ENCODE results near the gene SNURF. TPM values are rescaled to one million over a fixed set of nuclear protein-coding genes. Genes with fewer than 3 reads are reported as not detected.

Gene SNURF
- total RNA-seq, 4 donors from 2014 or later = 1.9 to 3.6 TPM; not detected in 2

DNA sequence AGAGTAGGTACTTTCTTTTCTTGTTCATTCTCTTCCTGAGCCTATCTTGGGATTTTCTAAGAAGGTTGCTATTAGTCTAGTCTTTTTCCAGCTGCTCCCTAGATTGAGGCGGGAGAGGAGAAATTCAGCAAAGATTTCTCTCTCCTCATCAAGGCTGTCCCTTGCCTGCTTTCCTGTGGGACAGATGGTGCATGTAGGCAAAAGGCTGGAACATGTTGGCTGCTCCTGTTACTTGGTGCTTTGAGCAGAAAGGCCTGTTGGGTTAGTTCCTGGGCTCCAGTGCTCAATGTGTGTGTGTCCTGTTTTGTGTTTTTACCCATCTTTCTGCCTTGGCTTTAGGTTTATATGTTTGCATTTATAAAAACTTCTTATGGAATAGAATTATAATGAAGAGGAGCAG lies 9.1 kb upstream of the SNURF start:
- no peak overlapping the region for H3K4me3 ChIP-seq (ENCODE audit: low read depth, poor library complexity, severe bottlenecking)
- intact Hi-C loops (cut with DNase I; ENCODE audit: low total_unique reads) = no loop called here
- 75 to 89% methylated on average over 1 of the region's 1 CpG for WGBS, 2 donors
- TF ChIP-seq, protein P1, sequence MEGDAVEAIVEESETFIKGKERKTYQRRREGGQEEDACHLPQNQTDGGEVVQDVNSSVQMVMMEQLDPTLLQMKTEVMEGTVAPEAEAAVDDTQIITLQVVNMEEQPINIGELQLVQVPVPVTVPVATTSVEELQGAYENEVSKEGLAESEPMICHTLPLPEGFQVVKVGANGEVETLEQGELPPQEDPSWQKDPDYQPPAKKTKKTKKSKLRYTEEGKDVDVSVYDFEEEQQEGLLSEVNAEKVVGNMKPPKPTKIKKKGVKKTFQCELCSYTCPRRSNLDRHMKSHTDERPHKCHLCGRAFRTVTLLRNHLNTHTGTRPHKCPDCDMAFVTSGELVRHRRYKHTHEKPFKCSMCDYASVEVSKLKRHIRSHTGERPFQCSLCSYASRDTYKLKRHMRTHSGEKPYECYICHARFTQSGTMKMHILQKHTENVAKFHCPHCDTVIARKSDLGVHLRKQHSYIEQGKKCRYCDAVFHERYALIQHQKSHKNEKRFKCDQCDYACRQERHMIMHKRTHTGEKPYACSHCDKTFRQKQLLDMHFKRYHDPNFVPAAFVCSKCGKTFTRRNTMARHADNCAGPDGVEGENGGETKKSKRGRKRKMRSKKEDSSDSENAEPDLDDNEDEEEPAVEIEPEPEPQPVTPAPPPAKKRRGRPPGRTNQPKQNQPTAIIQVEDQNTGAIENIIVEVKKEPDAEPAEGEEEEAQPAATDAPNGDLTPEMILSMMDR (IDR thresholded peaks at IDR 0.05) = no peak
- TF ChIP-seq POLR2A (IDR thresholded peaks at IDR 0.05) = no peak
- no peak for DNase-seq (ENCODE audit: low spot score in 2 of 2)

DNA sequence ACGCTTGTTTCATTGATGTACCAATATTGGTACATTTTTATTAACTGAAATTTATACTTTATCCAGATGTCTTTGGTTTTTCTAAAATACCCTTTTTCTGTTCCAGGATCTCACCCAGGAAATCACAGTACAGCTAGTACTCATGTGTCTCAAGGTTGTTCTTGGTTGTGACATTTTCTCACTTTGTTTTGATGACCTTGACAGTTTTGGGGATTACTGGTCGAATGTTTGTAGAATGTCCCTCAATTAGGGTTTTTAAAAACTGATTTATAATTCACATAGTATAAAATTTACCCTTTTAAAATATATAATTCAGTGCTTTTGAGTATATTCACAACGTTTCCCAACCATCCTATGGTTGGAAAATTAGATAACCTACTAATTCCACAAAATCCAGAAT lies 6.3 kb upstream of the SNURF start:
- no peak overlapping the region for H3K4me3 ChIP-seq (ENCODE audit: low read depth, poor library complexity, severe bottlenecking)
- no peak for DNase-seq (ENCODE audit: low spot score in 2 of 2)
- TF ChIP-seq POLR2A (IDR thresholded peaks at IDR 0.05) = no peak
- TF ChIP-seq, protein P1 (IDR thresholded peaks at IDR 0.05) = no peak
- WGBS, 2 donors = 68 to 74% methylated on average over 3 of the region's 3 CpGs
- intact Hi-C loops (cut with DNase I; ENCODE audit: low total_unique reads) = no loop called here

DNA sequence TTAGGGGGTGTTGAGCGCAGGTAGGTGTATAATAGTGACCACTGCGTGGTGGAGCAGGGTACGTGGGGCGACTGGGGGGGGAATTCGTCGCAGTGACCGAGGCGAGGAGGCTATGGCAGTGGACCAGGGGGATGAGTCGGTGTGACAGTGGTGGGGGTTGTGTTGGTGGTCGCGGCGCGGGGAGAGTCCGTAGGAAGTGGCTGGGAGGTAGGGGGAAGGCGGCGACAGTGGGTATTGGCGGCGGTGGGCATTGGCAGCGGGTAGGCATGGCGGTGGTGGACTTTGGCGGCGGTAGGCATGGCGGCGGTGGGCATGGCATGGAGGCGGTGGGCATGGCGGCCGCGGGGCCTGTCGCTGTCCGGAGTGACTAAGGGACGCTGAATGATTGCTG lies 739 bp downstream of the SNURF start:
- no peak for DNase-seq (ENCODE audit: low spot score in 2 of 2)
- H3K4me3 ChIP-seq (ENCODE audit: low read depth, poor library complexity, severe bottlenecking) = peak overlapping the region; percentile 64
- TF ChIP-seq, protein P1 (IDR thresholded peaks at IDR 0.05) = no peak
- TF ChIP-seq POLR2A (IDR thresholded peaks at IDR 0.05) = no peak
- intact Hi-C loops (cut with DNase I; ENCODE audit: low total_unique reads) = no loop called here
- 45 to 48% methylated on average over 31 of the region's 31 CpGs for WGBS, 2 donors

DNA sequence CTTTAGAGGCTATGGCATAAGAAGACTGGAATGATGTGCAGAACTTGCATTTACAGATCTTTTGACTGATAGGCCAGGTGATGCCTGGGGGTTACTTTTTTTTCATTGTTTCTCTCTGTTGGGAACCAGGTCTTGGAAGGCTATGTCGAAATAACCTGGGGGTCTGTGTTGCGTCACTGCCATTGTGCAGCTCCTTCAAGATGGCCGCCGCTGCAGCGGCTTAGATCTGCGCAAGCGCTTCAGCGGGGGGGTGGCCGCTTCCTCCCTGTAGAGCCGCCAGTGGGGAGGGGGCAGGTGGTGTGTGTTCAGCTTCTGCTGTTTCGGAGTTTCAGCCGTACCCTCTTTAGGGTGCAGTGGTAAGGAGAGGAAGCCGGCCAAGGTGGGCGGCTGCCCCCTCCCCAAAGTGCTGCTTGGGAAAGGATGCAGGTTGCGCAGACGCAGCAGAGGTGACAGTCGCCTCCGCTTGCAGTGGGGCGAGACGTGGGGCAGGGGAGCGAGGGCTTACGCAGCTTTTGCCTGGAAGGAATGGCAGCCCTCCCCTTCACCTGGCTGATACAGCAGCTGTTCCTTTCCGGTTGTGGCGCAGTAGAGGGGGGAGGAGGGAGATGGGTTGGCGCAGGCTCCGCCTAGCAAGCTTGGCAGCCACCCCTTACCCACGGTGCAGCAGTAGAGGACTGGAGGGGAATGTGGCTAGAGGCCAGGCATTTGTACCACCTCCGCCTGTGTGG lies 1.5 kb downstream of the SNURF start:
- intact Hi-C loops (cut with DNase I; ENCODE audit: low total_unique reads) = no loop called here
- WGBS, 2 donors = 48 to 58% methylated on average over 28 of the region's 28 CpGs
- peak; percentile 54 to 93 for DNase-seq (ENCODE audit: low spot score in 2 of 2)
- no peak for TF ChIP-seq POLR2A (IDR thresholded peaks at IDR 0.05)
- TF ChIP-seq, protein P1 (IDR thresholded peaks at IDR 0.05) = no peak
- peak overlapping the region; percentile 64 for H3K4me3 ChIP-seq (ENCODE audit: low read depth, poor library complexity, severe bottlenecking)

DNA sequence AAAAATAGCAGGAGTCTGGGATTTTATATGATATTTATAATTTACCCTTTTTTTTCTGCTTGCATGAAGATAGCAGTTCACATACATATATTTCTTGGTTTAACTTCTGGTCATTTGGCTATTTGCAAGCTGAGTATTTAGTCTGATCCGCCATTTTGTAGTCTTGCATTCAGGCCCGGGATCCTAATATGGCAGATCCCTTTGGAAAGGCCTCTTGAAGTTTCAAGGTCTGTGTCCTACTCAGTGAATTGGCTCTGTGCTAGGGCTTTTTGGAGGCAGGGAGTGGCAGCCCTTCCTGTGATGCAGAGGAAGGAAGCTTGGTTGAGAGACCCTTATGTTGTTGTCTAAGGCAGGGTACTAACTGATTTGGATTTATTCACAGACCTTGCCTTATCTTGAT lies 2.9 kb downstream of the SNURF start:
- TF ChIP-seq POLR2A (IDR thresholded peaks at IDR 0.05) = no peak
- TF ChIP-seq, protein P1 (IDR thresholded peaks at IDR 0.05) = no peak
- DNase-seq (ENCODE audit: low spot score in 2 of 2) = no peak
- intact Hi-C loops (cut with DNase I; ENCODE audit: low total_unique reads) = no loop called here
- H3K4me3 ChIP-seq (ENCODE audit: low read depth, poor library complexity, severe bottlenecking) = no peak overlapping the region
- WGBS, 2 donors = 82 to 90% methylated on average over 2 of the region's 2 CpGs

DNA sequence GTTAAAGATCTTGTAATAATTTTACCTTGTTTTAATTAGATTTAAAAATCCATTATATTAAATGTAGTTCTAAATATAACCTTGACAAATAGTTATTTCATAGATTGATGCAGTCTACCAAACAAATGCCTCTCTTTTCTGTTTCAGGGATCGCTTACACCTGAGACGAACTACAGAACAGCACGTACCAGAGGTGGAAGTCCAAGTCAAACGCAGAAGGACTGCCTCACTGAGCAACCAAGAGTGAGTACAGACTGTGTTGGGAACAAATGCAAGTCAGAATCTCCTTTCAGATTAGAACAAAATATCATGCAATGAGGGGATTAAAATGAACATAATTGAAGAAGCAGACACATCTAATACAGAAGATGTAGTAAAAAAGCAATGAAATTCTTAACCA lies 7.2 kb downstream of the SNURF start:
- intact Hi-C loops (cut with DNase I; ENCODE audit: low total_unique reads) = no loop called here
- no peak overlapping the region for H3K4me3 ChIP-seq (ENCODE audit: low read depth, poor library complexity, severe bottlenecking)
- TF ChIP-seq POLR2A (IDR thresholded peaks at IDR 0.05) = no peak
- TF ChIP-seq, protein P1 (IDR thresholded peaks at IDR 0.05) = no peak
- WGBS, 2 donors = 87 to 90% methylated on average over 4 of the region's 4 CpGs
- no peak for DNase-seq (ENCODE audit: low spot score in 2 of 2)

All from lower leg skin (tissue), 4 donors.